PC-3 (cell line): ENCODE data around the gene C1S. TPM values are rescaled to one million over a fixed set of nuclear protein-coding genes. Genes with fewer than 3 reads are reported as not detected.
"Not testable (repeated sequence)": the region's sequence is repeated elsewhere in the genome, so short reads cannot be mapped to it uniquely, and the experiment has no call there.

Experiments
- ATAC-seq: fragments of 200-7000 bp; cut with Tn5 transposase; 2 replicates; pipeline ENCODE4 v1.9.1; 2020; ENCODE audit warnings: mild to moderate bottlenecking, moderate library complexity
- BruUV-seq: library from RNA; stranded (reverse); fragments of 400-500 nt; replicated peaks from 2 replicates; lab custom pipeline; 2021; lab: Mats Ljungman, UMichigan
- CTCF ChIA-PET: fragments of 300-600 bp; sonication (Branson Sonifier 250); formaldehyde crosslinking; loops from one replicate; lab custom pipeline; 2022; ENCODE audit warnings: antibody characterized with exemption; lab: Charles Lee
- POLR2A ChIA-PET: fragments of 300-600 bp; sonication (Branson Sonifier 250); formaldehyde crosslinking; loops from one replicate; lab custom pipeline; 2022; ENCODE audit warnings: antibody characterized with exemption; ENCODE audit not compliant: unreplicated experiment; lab: Charles Lee
- DNase-seq: peaks from one replicate; pipeline ENCODE4 v3.0.0-alpha.2; 2015
- H2AFZ ChIP-seq: fragments of 300-600 bp; sonication (generic); 2 replicates; pipeline ENCODE4 v1.6.0; 2016; ENCODE audit warnings: antibody characterized with exemption, low read length
- H3F3A ChIP-seq: fragments of 300-600 bp; sonication (generic); one replicate; pipeline ENCODE4 v1.6.0; 2017; ENCODE audit warnings: antibody characterized with exemption, low read length, control low read depth, mild to moderate bottlenecking; ENCODE audit not compliant: unreplicated experiment
- H3K27ac ChIP-seq: fragments of 300-600 bp; sonication (generic); 2 replicates; pipeline ENCODE4 v1.5.1; 2016; ENCODE audit warnings: mild to moderate bottlenecking, low read length
- H3K27me3 ChIP-seq: fragments of 300-600 bp; sonication (generic); 2 replicates; pipeline ENCODE4 v1.6.1; 2016; ENCODE audit warnings: low read length, mixed read lengths
- H3K36me3 ChIP-seq: fragments of 300-600 bp; sonication (generic); 2 replicates; pipeline ENCODE4 v1.6.1; 2016; ENCODE audit warnings: low read depth, mixed run types, low read length, mixed read lengths
- H3K4me1 ChIP-seq: fragments of 300-600 bp; sonication (generic); 2 replicates; pipeline ENCODE4 v1.5.1; 2016; ENCODE audit warnings: low read length; ENCODE audit not compliant: insufficient read depth
- H3K4me2 ChIP-seq: fragments of 300-600 bp; sonication (generic); 2 replicates; pipeline ENCODE4 v1.6.0; 2016; ENCODE audit warnings: low read length
- H3K4me3 ChIP-seq: fragments of 300-600 bp; sonication (generic); 2 replicates; pipeline ENCODE4 v1.5.1; 2016; ENCODE audit warnings: mild to moderate bottlenecking, low read length, mixed read lengths
- H3K79me2 ChIP-seq: fragments of 300-600 bp; sonication (generic); 2 replicates; pipeline ENCODE4 v1.6.1; 2017; ENCODE audit warnings: low read length, mixed read lengths
- H3K9ac ChIP-seq: fragments of 300-600 bp; sonication (generic); 2 replicates; pipeline ENCODE4 v1.6.0; 2016; ENCODE audit warnings: mild to moderate bottlenecking, low read length
- H3K9me2 ChIP-seq: fragments of 300-600 bp; sonication (generic); replicated peaks from 2 replicates; pipeline ENCODE4 v1.6.1; 2016; ENCODE audit warnings: mixed run types, low read length, mixed read lengths
- H3K9me3 ChIP-seq: fragments of 300-600 bp; sonication (generic); 2 replicates; pipeline ENCODE4 v1.6.1; 2016; ENCODE audit warnings: low read length, mixed read lengths
- H4K20me1 ChIP-seq: fragments of 300-600 bp; sonication (generic); 2 replicates; pipeline ENCODE4 v1.6.1; 2016; ENCODE audit warnings: low read length, mixed read lengths
- EZH2 ChIP-seq: fragments of 300-600 bp; sonication (generic); IDR thresholded peaks from one replicate; pipeline ENCODE4 v1.6.1; 2017; ENCODE audit warnings: antibody characterized with exemption, mild to moderate bottlenecking, low read length; ENCODE audit not compliant: unreplicated experiment
- EZH2phosphoT487 ChIP-seq: fragments of 300-600 bp; sonication (generic); IDR thresholded peaks from 2 replicates; pipeline ENCODE4 v1.6.1; 2018; ENCODE audit warnings: mild to moderate bottlenecking, antibody characterized with exemption, low read length, borderline replicate concordance
- intact Hi-C: fragments of 100-400 bp; cut with micrococcal nuclease; formaldehyde crosslinking; loops from 2 replicates; pipeline ENCODE4 v1.9.0; 2023
- total RNA-seq: library from RNA; depleted of rRNA; stranded (reverse); fragments of >200 nt; gene quantifications from 2 replicates; pipeline ENCODE4 v1.2.3, GENCODE V29; 2014
- TF ChIP-seq, protein P1 (sequence below): fragments of 300-600 bp; sonication (generic); conservative IDR thresholded peaks from 2 replicates; pipeline ENCODE4 v1.5.1; 2017; ENCODE audit warnings: antibody characterized with exemption, low read depth, mild to moderate bottlenecking, low read length

Gene C1S
- total RNA-seq, 1 experiment from 2014 or later, result 2.9 TPM

DNA sequence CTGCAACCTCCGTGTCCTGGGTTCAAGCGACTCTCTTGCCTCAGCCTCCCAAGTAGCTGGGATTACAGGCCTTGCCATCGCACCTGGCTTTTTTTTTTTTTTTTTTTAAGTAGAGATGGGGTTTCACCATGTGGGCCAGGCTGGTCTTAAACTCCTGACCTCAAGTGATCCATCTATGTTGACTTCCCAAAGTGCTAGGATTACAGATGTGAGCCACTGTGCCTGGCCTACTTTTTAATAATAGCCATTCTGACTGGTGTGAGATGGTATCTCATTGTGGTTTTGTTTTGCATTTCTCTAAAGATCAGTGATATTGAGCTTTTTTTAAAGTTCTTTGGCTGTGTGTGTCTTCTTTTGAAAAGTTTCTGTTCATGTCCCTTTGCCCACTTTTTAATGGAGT, 10.5 kb upstream of the C1S start:
- DNase-seq, H3K27ac ChIP-seq, H2AFZ ChIP-seq, H3K4me2 ChIP-seq, H4K20me1 ChIP-seq, BruUV-seq, CTCF ChIA-PET, H3K9me3 ChIP-seq, H3K9ac ChIP-seq, H3K36me3 ChIP-seq, ATAC-seq, intact Hi-C loops, H3K79me2 ChIP-seq, H3K4me3 ChIP-seq, H3K4me1 ChIP-seq, H3F3A ChIP-seq, H3K9me2 ChIP-seq, POLR2A ChIA-PET: not testable (repeated sequence)
- H3K27me3 ChIP-seq, result peaks cover 18% of the 10 kb centered on the region; the same call in 1 of the 2 replicates

DNA sequence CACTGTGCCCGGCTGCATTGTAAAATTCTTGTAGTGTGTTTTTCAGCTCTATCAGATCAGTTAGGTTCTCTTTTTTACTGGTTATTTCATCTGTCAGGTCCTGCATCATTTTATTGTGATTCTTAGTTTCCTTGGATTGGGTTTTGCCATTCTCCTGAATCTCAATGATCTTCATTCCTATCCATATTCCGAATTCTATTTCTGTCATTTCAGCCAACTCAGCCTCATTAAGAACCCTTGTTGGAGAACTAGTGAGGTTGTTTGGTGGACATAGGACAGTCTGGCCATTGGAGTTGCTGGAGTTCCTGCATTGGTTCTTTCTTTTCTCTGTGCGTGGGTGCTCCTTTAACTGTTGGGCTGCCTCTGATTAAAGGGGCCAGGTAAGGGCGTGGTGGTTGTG, 5.6 kb upstream of the C1S start:
- Histone ChIP-seq H3K4me3 (no peak overlapping the region), H4K20me1 (no peaks in the 10 kb centered on the region), H2AFZ (no peak overlapping the region), H3K9me2 (no peaks in the 10 kb centered on the region), H3K9me3 (no peaks in the 10 kb centered on the region), H3F3A (no peaks in the 10 kb centered on the region), H3K36me3 (no peaks in the 10 kb centered on the region), H3K9ac (no peak overlapping the region), H3K27me3 (peaks cover 28% of the 10 kb centered on the region; the same call in 1 of the 2 replicates), H3K4me1 (no peaks in the 10 kb centered on the region), H3K4me2 (no peak overlapping the region), H3K79me2 (no peaks in the 10 kb centered on the region), H3K27ac (no peak overlapping the region)
- CTCF ChIA-PET, result no interaction called here
- ATAC-seq (no peak), DNase-seq (no peak)
- intact Hi-C loops, result no loop called here
- POLR2A ChIA-PET, result no interaction called here
- BruUV-seq, result no TSS peak
- TF ChIP-seq EZH2phosphoT487 (no peak), EZH2 (no peak)
- TF ChIP-seq, protein P1, sequence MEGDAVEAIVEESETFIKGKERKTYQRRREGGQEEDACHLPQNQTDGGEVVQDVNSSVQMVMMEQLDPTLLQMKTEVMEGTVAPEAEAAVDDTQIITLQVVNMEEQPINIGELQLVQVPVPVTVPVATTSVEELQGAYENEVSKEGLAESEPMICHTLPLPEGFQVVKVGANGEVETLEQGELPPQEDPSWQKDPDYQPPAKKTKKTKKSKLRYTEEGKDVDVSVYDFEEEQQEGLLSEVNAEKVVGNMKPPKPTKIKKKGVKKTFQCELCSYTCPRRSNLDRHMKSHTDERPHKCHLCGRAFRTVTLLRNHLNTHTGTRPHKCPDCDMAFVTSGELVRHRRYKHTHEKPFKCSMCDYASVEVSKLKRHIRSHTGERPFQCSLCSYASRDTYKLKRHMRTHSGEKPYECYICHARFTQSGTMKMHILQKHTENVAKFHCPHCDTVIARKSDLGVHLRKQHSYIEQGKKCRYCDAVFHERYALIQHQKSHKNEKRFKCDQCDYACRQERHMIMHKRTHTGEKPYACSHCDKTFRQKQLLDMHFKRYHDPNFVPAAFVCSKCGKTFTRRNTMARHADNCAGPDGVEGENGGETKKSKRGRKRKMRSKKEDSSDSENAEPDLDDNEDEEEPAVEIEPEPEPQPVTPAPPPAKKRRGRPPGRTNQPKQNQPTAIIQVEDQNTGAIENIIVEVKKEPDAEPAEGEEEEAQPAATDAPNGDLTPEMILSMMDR, result no peak

DNA sequence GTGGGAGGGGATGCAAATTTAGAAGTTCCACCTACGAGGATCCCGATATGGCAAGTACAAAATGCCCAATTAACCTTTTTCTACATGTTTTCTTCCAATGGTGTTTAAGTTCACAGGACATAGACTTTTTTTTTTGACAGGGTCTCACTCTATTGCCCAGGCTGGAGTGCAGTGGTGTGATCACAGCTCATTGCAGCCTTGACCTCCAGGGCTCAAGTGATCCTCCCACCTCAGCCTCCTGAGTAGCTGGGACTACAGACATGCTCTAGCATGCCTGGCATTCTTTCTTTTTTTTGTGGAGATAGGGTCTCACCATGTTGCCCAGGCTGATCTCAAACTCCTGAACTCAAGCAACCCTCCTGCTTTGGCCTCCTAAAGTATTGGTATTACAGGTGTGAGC, 4.8 kb upstream of the C1S start:
- H3K9me2 ChIP-seq, H3K79me2 ChIP-seq, H3K4me3 ChIP-seq, DNase-seq, H3K4me1 ChIP-seq, ATAC-seq, H3K36me3 ChIP-seq, H3K4me2 ChIP-seq, BruUV-seq, H3K27ac ChIP-seq, intact Hi-C loops, CTCF ChIA-PET, H3F3A ChIP-seq, POLR2A ChIA-PET, H3K9ac ChIP-seq, H2AFZ ChIP-seq, H3K9me3 ChIP-seq, H4K20me1 ChIP-seq: not testable (repeated sequence)
- H3K27me3 ChIP-seq, result peaks cover 28% of the 10 kb centered on the region; the same call in 1 of the 2 replicates
